Activated CD8-positive, alpha-beta memory T cell treated with anti-CD3 and anti-CD28 coated beads, Interleukin-2, amount 50 U/mL, for 1 hour (primary cell): ENCODE data around the gene PRTN3.

Experiments
- DNase-seq: peaks from one replicate; pipeline ENCODE4 v3.0.0-alpha.2; 2020; ENCODE audit errors: extremely low read depth

Gene PRTN3

GRCh38 chr19:803099-803561 lies 37.7 kb upstream of the PRTN3 start:
- no peak for DNase-seq

- no peak for DNase-seq
Measured at GRCh38 chr19:803686-804418, 36.9 kb upstream of the PRTN3 start.

GRCh38 chr19:804419-805165 lies 36.2 kb upstream of the PRTN3 start:
- no peak for DNase-seq

GRCh38 chr19:805166-805551 lies 35.6 kb upstream of the PRTN3 start:
- no peak for DNase-seq

GRCh38 chr19:805600-806550 lies 34.9 kb upstream of the PRTN3 start:
- DNase-seq, result no peak

GRCh38 chr19:806815-807421 lies 33.9 kb upstream of the PRTN3 start:
- no peak for DNase-seq

GRCh38 chr19:807627-808422 lies 33.0 kb upstream of the PRTN3 start:
- DNase-seq, result no peak

GRCh38 chr19:808423-808775 lies 32.4 kb upstream of the PRTN3 start:
- no peak for DNase-seq

GRCh38 chr19:810077-810855 lies 30.5 kb upstream of the PRTN3 start:
- DNase-seq, result no peak

- no peak for DNase-seq
Measured at GRCh38 chr19:810883-811489, 29.8 kb upstream of the PRTN3 start.

GRCh38 chr19:811506-812048 lies 29.2 kb upstream of the PRTN3 start:
- DNase-seq, result no peak

GRCh38 chr19:812049-812746 lies 28.6 kb upstream of the PRTN3 start:
- no peak for DNase-seq

- DNase-seq, result no peak
Measured at GRCh38 chr19:812747-813218, 28.0 kb upstream of the PRTN3 start.

- no peak for DNase-seq
Measured at GRCh38 chr19:813219-814151, 27.3 kb upstream of the PRTN3 start.

- no peak for DNase-seq
Measured at GRCh38 chr19:814152-815078, 26.4 kb upstream of the PRTN3 start.

- no peak for DNase-seq
Measured at GRCh38 chr19:815079-815774, 25.6 kb upstream of the PRTN3 start.
